A673 (cell line): ENCODE results near the gene TTLL4. TPM values are rescaled to one million over a fixed set of nuclear protein-coding genes. Genes with fewer than 3 reads are reported as not detected.

Source experiments
- Bru-seq: library from RNA; stranded (reverse); fragments of 400-500 nt; gene quantifications from one replicate; lab custom pipeline; 2021; lab: Mats Ljungman, UMichigan
- BruChase-seq, 2 experiments: library from RNA; stranded (reverse); fragments of 400-500 nt; gene quantifications; one replicate each; lab custom pipeline; 2021; lab: Mats Ljungman, UMichigan
- BruUV-seq: library from RNA; stranded (reverse); fragments of 400-500 nt; replicated peaks from 2 replicates; lab custom pipeline; 2021; lab: Mats Ljungman, UMichigan
- CTCF ChIA-PET: fragments of 300-600 bp; sonication (Branson Sonifier 250); formaldehyde crosslinking; loops from one replicate; lab custom pipeline; 2022; ENCODE audit warnings: antibody characterized with exemption; lab: Charles Lee
- POLR2A ChIA-PET: fragments of 300-600 bp; sonication (Branson Sonifier 250); formaldehyde crosslinking; loops from one replicate; lab custom pipeline; 2022; ENCODE audit warnings: antibody characterized with exemption; ENCODE audit not compliant: low non-redundant PET; lab: Charles Lee
- DNase-seq: peaks from one replicate; pipeline ENCODE4 v3.0.0-alpha.2; 2015; ENCODE audit warnings: low spot score
- H3K27ac ChIP-seq: fragments of 200-600 bp; sonication (generic); 2 replicates; pipeline ENCODE4 v1.5.1; 2016; ENCODE audit warnings: mixed run types, low read depth, mild to moderate bottlenecking, mixed read lengths, antibody characterized with exemption, low read length; ENCODE audit not compliant: poor library complexity, severe bottlenecking
- H3K27me3 ChIP-seq: fragments of 200-600 bp; sonication (generic); replicated peaks from 2 replicates; pipeline ENCODE4 v1.6.1; 2017; ENCODE audit warnings: mixed run types, low read depth, mild to moderate bottlenecking, mixed read lengths, antibody characterized with exemption, low read length; ENCODE audit not compliant: insufficient read depth, poor library complexity
- H3K36me3 ChIP-seq: fragments of 200-600 bp; sonication (generic); 2 replicates; pipeline ENCODE4 v1.6.1; 2016; ENCODE audit warnings: mixed run types, mild to moderate bottlenecking, mixed read lengths, antibody characterized with exemption, low read length; ENCODE audit not compliant: insufficient read depth, poor library complexity, severe bottlenecking
- H3K4me1 ChIP-seq: fragments of 200-600 bp; sonication (generic); 2 replicates; pipeline ENCODE4 v1.6.1; 2017; ENCODE audit warnings: mixed run types, mild to moderate bottlenecking, mixed read lengths, antibody characterized with exemption, low read length; ENCODE audit not compliant: insufficient read depth, poor library complexity, severe bottlenecking
- H3K4me3 ChIP-seq: fragments of 200-600 bp; sonication (generic); 2 replicates; pipeline ENCODE4 v1.5.1; 2016; ENCODE audit warnings: low read depth, mixed run types, mild to moderate bottlenecking, mixed read lengths, low read length; ENCODE audit not compliant: poor library complexity, severe bottlenecking
- H3K9me3 ChIP-seq: fragments of 200-600 bp; sonication (generic); 2 replicates; pipeline ENCODE4 v1.6.1; 2016; ENCODE audit warnings: mixed run types, low read depth, mild to moderate bottlenecking, mixed read lengths, antibody characterized with exemption, low read length; ENCODE audit not compliant: poor library complexity, severe bottlenecking
- CTCF ChIP-seq: fragments of 300-800, 200-600 bp; sonication (generic); conservative IDR thresholded peaks from 2 replicates; pipeline ENCODE4 v1.5.1; 2017; ENCODE audit warnings: low read depth, mild to moderate bottlenecking, antibody characterized with exemption, low read length, moderate library complexity, mixed read lengths
- EZH2 ChIP-seq: fragments of 200-600 bp; sonication (generic); IDR thresholded peaks from 2 replicates; pipeline ENCODE4 v1.6.1; 2017; ENCODE audit warnings: borderline replicate concordance, low read depth, mild to moderate bottlenecking, mixed read lengths, antibody characterized with exemption, low read length; ENCODE audit not compliant: poor library complexity, severe bottlenecking
- intact Hi-C: fragments of 100-400 bp; cut with micrococcal nuclease; formaldehyde crosslinking; loops from one replicate; pipeline ENCODE4 v1.10.0; 2022; ENCODE audit not compliant: unreplicated experiment
- long read RNA-seq: library from polyadenylated mRNA; stranded (forward); transcript quantifications from one replicate; pipeline ENCODE4 v2.0.0, GENCODE V29; 2022
- total RNA-seq: library from RNA; stranded (reverse); gene quantifications from 2 replicates; pipeline ENCODE4 v1.2.3, GENCODE V29; 2021

Gene TTLL4, protein sequence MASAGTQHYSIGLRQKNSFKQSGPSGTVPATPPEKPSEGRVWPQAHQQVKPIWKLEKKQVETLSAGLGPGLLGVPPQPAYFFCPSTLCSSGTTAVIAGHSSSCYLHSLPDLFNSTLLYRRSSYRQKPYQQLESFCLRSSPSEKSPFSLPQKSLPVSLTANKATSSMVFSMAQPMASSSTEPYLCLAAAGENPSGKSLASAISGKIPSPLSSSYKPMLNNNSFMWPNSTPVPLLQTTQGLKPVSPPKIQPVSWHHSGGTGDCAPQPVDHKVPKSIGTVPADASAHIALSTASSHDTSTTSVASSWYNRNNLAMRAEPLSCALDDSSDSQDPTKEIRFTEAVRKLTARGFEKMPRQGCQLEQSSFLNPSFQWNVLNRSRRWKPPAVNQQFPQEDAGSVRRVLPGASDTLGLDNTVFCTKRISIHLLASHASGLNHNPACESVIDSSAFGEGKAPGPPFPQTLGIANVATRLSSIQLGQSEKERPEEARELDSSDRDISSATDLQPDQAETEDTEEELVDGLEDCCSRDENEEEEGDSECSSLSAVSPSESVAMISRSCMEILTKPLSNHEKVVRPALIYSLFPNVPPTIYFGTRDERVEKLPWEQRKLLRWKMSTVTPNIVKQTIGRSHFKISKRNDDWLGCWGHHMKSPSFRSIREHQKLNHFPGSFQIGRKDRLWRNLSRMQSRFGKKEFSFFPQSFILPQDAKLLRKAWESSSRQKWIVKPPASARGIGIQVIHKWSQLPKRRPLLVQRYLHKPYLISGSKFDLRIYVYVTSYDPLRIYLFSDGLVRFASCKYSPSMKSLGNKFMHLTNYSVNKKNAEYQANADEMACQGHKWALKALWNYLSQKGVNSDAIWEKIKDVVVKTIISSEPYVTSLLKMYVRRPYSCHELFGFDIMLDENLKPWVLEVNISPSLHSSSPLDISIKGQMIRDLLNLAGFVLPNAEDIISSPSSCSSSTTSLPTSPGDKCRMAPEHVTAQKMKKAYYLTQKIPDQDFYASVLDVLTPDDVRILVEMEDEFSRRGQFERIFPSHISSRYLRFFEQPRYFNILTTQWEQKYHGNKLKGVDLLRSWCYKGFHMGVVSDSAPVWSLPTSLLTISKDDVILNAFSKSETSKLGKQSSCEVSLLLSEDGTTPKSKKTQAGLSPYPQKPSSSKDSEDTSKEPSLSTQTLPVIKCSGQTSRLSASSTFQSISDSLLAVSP
- 91.8 and 100 TPM in 2 replicates for total RNA-seq
- percentile 85 among the genes with signal in this experiment for Bru-seq, nascent RNA
- percentile 85 among the genes with signal in this experiment for BruChase-seq, experiment 1, labeled RNA remaining after a 2-hour chase
- BruChase-seq, experiment 2, labeled RNA remaining after a 6-hour chase: percentile 83 among the genes with signal in this experiment
- long read RNA-seq, full-length matches to known transcripts: 29 of 59 reads
- long read RNA-seq, partial matches to known transcripts: 8 of 59 reads
- long read RNA-seq, other reads (novel, unspliced or antisense): 22 of 59 reads

DNA sequence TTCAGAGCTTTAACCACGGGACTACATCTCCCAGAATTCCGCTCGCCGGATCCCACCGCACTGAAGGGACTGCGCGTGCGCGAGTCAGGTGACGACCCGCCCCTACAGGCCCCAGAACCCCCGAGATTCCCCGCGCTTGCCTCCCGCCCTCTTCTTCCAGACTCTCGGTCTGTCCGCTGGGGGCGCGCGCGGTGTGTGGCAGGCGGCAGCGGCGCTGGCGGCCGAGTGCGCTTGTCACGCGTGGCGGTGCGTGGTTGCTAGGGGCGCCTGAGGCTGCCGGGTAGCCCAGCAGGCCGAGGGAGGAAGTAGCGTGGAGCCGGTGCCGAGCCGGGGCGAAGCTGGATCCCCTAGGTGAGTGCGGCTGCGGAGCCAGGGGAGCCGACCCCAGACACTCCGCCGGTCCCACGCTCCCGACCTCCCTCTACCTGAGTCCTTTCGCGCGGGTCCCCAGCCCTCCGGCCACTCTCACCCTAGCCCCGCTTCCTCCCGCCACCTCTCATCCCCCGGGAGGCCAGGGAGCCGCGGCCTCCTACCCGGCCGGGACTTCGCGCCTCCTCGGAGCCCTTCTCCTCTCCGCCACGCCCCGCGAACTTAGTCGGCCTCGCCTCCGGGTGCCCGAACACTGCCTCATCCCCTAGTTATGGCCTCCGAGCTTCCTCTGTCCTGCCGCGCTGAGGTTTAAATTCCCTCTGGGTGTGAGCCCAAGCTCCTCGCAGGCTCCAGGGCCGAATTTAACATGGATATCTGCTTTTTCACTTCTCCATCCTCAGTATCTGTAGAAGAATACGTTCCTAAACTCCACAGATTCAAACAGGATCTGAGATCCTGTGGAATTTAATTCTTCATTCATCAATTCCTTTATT is at the start of gene TTLL4:
Gene TTLL4 (plus strand): TSS at position 149 of the 863 bp plus-strand sequence. CDS start 26,842 bp downstream, outside the sequence.
- Histone ChIP-seq H3K36me3 (peaks cover 9% of the 10 kb centered on the region), H3K4me1 (peaks cover 14% of the 10 kb centered on the region), H3K9me3 (no peaks in the 10 kb centered on the region), H3K4me3 (peak within 1 kb of the TSS; percentile 74), H3K27me3 (no peaks in the 10 kb centered on the region), H3K27ac (peak within 1 kb of the TSS; percentile 90)
- intact Hi-C loops: loop anchor here (1.0 kb wide), 1 partner anchor 136 kb away; no protein-coding TSS in a partner anchor
- TF ChIP-seq EZH2 (no peak), CTCF (peak; percentile 98)
- peak; percentile 98 for DNase-seq
- POLR2A ChIA-PET: interaction anchor here (0.7 to 1.3 kb wide), 2 partner anchors 38 to 51 kb away, joined by 3 to 4 read pairs; partner anchors contain the start of genes BCS1L and ZNF142
- BruUV-seq: no TSS peak
- CTCF ChIA-PET: interaction anchor here (0.6 to 1.6 kb wide), 5 partner anchors 9 to 426 kb away, joined by 3 to 9 read pairs (median 4); no protein-coding TSS in a partner anchor

- peaks cover 55% of the 10 kb centered on the region for H3K36me3 ChIP-seq
These were observed 48.3 kb upstream of the TTLL4 start for GRCh38 chr2:218662377-218662776.

More at GRCh38 chr2:218662377-218662776, 48.3 kb upstream of the TTLL4 start:
- no peaks in the 10 kb centered on the region for H3K27me3 ChIP-seq
- POLR2A ChIA-PET: interaction anchor here (0.6 kb wide), 1 partner anchor 11 kb away, joined by 4 read pairs; no protein-coding TSS in a partner anchor
- intact Hi-C loops: no loop called here
- H3K4me1 ChIP-seq: peaks cover 6% of the 10 kb centered on the region
- BruUV-seq: no TSS peak
- no peaks in the 10 kb centered on the region for H3K9me3 ChIP-seq
- TF ChIP-seq CTCF: no peak
- TF ChIP-seq EZH2: no peak
- H3K4me3 ChIP-seq: no peak overlapping the region
- H3K27ac ChIP-seq: no peak overlapping the region
- no peak for DNase-seq
- CTCF ChIA-PET: no interaction called here
